ENCODE results near the gene NUP205. TPM values are rescaled to one million over a fixed set of nuclear protein-coding genes. Genes with fewer than 3 reads are reported as not detected.

Gene NUP205
- total and polyA plus RNA-seq, 8 donors: 11.9 to 63.4 (median 24.4) TPM

DNA sequence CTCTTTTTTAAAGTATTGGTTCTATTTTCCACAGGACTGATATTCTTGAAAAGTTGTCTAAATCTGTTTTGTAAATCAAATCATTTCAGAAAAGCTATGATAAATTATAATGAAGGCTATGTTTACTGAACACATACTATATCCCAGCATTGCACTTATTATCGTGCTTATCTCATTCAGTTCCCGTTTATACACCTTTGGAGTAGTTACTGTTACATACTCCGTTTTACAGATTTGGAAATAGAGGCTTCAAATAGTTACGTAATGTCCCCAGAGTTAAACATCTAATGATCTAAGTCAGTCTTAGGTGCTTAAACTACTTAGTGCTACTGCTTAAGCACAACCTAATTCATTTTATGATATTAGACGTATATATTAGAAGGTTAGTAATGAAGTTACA lies 1.2 kb downstream of the NUP205 start:
- DNase-seq: no peak
- WGBS, 5 donors: 39 to 56% (median 40%) methylated on average over 5 of the region's 5 CpGs
- no peaks in the 10 kb centered on the region for H3K36me3 ChIP-seq
- H3K4me1 ChIP-seq: peaks cover 11 to 34% (median 22%) of the 10 kb centered on the region in 4 donors
- no peak for TF ChIP-seq POLR2A (IDR thresholded peaks at IDR 0.05)
- TF ChIP-seq POLR2AphosphoS5 (IDR thresholded peaks at IDR 0.05): no peak
- no peak for TF ChIP-seq EP300 (IDR thresholded peaks at IDR 0.05)
- TF ChIP-seq, protein P1, sequence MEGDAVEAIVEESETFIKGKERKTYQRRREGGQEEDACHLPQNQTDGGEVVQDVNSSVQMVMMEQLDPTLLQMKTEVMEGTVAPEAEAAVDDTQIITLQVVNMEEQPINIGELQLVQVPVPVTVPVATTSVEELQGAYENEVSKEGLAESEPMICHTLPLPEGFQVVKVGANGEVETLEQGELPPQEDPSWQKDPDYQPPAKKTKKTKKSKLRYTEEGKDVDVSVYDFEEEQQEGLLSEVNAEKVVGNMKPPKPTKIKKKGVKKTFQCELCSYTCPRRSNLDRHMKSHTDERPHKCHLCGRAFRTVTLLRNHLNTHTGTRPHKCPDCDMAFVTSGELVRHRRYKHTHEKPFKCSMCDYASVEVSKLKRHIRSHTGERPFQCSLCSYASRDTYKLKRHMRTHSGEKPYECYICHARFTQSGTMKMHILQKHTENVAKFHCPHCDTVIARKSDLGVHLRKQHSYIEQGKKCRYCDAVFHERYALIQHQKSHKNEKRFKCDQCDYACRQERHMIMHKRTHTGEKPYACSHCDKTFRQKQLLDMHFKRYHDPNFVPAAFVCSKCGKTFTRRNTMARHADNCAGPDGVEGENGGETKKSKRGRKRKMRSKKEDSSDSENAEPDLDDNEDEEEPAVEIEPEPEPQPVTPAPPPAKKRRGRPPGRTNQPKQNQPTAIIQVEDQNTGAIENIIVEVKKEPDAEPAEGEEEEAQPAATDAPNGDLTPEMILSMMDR (IDR thresholded peaks at IDR 0.05): no peak
- H3K27me3 ChIP-seq: no peaks in the 10 kb centered on the region
- peak overlapping the region; percentile 63 to 95 (median 82) for H3K4me3 ChIP-seq
- intact Hi-C loops (cut with DNase I; ENCODE audit: low total_unique reads): no loop called here
- no peaks in the 10 kb centered on the region for H3K9me3 ChIP-seq
- peak overlapping the region in 4 of 5 donors; percentile 92 to 95 (median 92) for H3K27ac ChIP-seq

- 50 to 69% (median 55%) methylated on average over 1 of the region's 1 CpG for WGBS, 5 donors
- Histone ChIP-seq H3K27me3 (no peaks in the 10 kb centered on the region), H3K9me3 (no peaks in the 10 kb centered on the region), H3K36me3 (no peaks in the 10 kb centered on the region), H3K27ac (no peak overlapping the region), H3K4me3 (no peak overlapping the region), H3K4me1 (peaks cover 11 to 34% (median 22%) of the 10 kb centered on the region in 4 donors)
- TF ChIP-seq, protein P1 (IDR thresholded peaks at IDR 0.05): no peak
- no peak for TF ChIP-seq POLR2AphosphoS5 (IDR thresholded peaks at IDR 0.05)
- no peak for TF ChIP-seq POLR2A (IDR thresholded peaks at IDR 0.05)
- no peak for TF ChIP-seq EP300 (IDR thresholded peaks at IDR 0.05)
- no peak for DNase-seq
- intact Hi-C loops (cut with DNase I; ENCODE audit: low total_unique reads): no loop called here
Measured at GRCh38 chr7:135560631-135561030, 2.9 kb downstream of the NUP205 start.

GRCh38 chr7:135562720-135563119 lies 5.0 kb downstream of the NUP205 start:
- Histone ChIP-seq H3K36me3 (peaks cover 0 to 4% (median 0%) of the 10 kb centered on the region in 4 donors), H3K27me3 (no peaks in the 10 kb centered on the region), H3K4me3 (no peak overlapping the region), H3K27ac (no peak overlapping the region), H3K9me3 (no peaks in the 10 kb centered on the region), H3K4me1 (peaks cover 8 to 34% (median 20%) of the 10 kb centered on the region in 4 donors)
- TF ChIP-seq EP300 (IDR thresholded peaks at IDR 0.05) (no peak), POLR2AphosphoS5 (IDR thresholded peaks at IDR 0.05) (no peak), POLR2A (IDR thresholded peaks at IDR 0.05) (no peak)
- TF ChIP-seq, protein P1 (IDR thresholded peaks at IDR 0.05): no peak
- peak in 1 of 2 donors; percentile 8 for DNase-seq
- 78 to 93% (median 82%) methylated on average over 8 of the region's 8 CpGs for WGBS, 5 donors
- intact Hi-C loops (cut with DNase I; ENCODE audit: low total_unique reads): no loop called here

DNA sequence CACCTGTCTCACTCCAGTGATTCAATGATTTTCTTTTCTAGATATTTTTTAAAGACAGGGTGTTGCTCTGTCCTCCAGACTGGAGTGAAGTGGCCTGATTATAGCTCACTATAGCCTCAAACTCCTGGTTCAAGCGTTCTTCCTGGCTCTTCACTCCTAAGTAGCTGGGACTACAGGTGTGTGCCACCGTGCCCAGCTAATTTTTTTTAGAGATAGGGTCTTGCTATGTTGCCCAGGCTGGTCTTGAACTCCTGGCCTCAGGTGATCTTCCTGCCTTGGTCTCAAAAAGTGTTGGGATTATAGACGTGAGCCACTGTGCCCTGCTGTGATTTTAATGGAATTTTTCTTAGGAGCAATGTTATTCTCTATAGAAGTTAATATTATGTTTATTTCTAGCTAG lies 14.1 kb downstream of the NUP205 start:
- WGBS, 5 donors: 84 to 100% (median 96%) methylated on average over 3 of the region's 3 CpGs
- H3K36me3 ChIP-seq: peaks cover 40 to 57% (median 53%) of the 10 kb centered on the region in 4 donors
- no peak overlapping the region for H3K4me3 ChIP-seq
- H3K4me1 ChIP-seq: no peaks in the 10 kb centered on the region
- no peaks in the 10 kb centered on the region for H3K27me3 ChIP-seq
- H3K9me3 ChIP-seq: no peaks in the 10 kb centered on the region
- DNase-seq: no peak
- no peak overlapping the region for H3K27ac ChIP-seq
- TF ChIP-seq POLR2A (IDR thresholded peaks at IDR 0.05): no peak
- no peak for TF ChIP-seq POLR2AphosphoS5 (IDR thresholded peaks at IDR 0.05)
- TF ChIP-seq, protein P1 (IDR thresholded peaks at IDR 0.05): no peak
- TF ChIP-seq EP300 (IDR thresholded peaks at IDR 0.05): no peak
- intact Hi-C loops (cut with DNase I; ENCODE audit: low total_unique reads): no loop called here
